Tibial nerve (tissue), 4 donors: ENCODE data around the gene WDFY3. TPM values are rescaled to one million over a fixed set of nuclear protein-coding genes. Genes with fewer than 3 reads are reported as not detected.

Experiments
- DNase-seq, 2 donors: peaks; one replicate each; pipeline ENCODE4 v3.0.0-alpha.2; 2019; ENCODE audit warnings: low spot score in 2 of 2
- H3K27ac ChIP-seq, 4 donors: fragments of 200-600 bp; sonication (generic) in 3 of 4; one replicate each; pipeline ENCODE4 v1.5.1; 2017 to 2019; ENCODE audit warnings: mild to moderate bottlenecking in 1 of 4
- H3K27me3 ChIP-seq, 2 donors: fragments of 200-600 bp; sonication (generic) in 1 of 2; one replicate each; pipeline versions ENCODE4 v1.5.1 to v1.6.0; 2017 to 2019
- H3K36me3 ChIP-seq, 3 donors: fragments of 200-600 bp; sonication (generic); one replicate each; pipeline ENCODE4 v1.5.1; 2018 to 2019
- H3K4me1 ChIP-seq, 4 donors: fragments of 200-600 bp; sonication (generic) in 3 of 4; one replicate each; pipeline ENCODE4 v1.5.1; 2017 to 2019
- H3K4me3 ChIP-seq, 4 donors: fragments of 200-600 bp; sonication (generic) in 3 of 4; one replicate each; pipeline ENCODE4 v1.5.1; 2017 to 2019; ENCODE audit warnings: mild to moderate bottlenecking in 1 of 4, moderate library complexity in 1 of 4
- H3K9me3 ChIP-seq, 4 donors: fragments of 200-600 bp; sonication (generic) in 3 of 4; one replicate each; pipeline ENCODE4 v1.5.1; 2017 to 2019
- CTCF ChIP-seq, 5 experiments: fragments of 200-600 bp in 3 of 5; fragments of 450-650 bp in 2 of 5; sonication (generic) in 3 of 5; IDR thresholded peaks; one replicate each; pipeline ENCODE4 v1.5.1; 2016 to 2019; ENCODE audit warnings: antibody characterized with exemption in 5 of 5, mild to moderate bottlenecking in 3 of 5, moderate library complexity in 2 of 5
- EP300 ChIP-seq, 2 donors: sonication (generic); formaldehyde crosslinking; IDR thresholded peaks; one replicate each; pipeline ENCODE4 v1.6.1; 2017; ENCODE audit warnings: antibody characterized with exemption in 2 of 2, mild to moderate bottlenecking in 1 of 2
- POLR2A ChIP-seq, 2 donors: fragments of 450-650 bp; IDR thresholded peaks; one replicate each; pipeline ENCODE4 v1.6.1; 2017; ENCODE audit warnings: antibody characterized with exemption in 2 of 2, mild to moderate bottlenecking in 2 of 2, moderate library complexity in 2 of 2
- WGBS, 2 donors: methylation state at CpG; one replicate each; pipeline ENCODE4 v1.1.5; 2018; 5-methylcytosine and 5-hydroxymethylcytosine counted together
- total RNA-seq, 4 donors: library from RNA; depleted of rRNA; stranded (reverse); fragments of >200 nt; gene quantifications; one replicate each; pipeline ENCODE4 v1.1.0, GENCODE V29; 2016

WDFY3 gene
- total RNA-seq, 4 donors from 2014 or later: 79.4 to 172 (median 116) TPM

- Histone ChIP-seq H3K4me1 (peaks cover 0 to 24% (median 0%) of the 10 kb centered on the region in 4 donors), H3K27ac (no peak overlapping the region), H3K36me3 (peaks cover 0 to 60% (median 2%) of the 10 kb centered on the region in 3 donors), H3K27me3 (no peaks in the 10 kb centered on the region), H3K9me3 (no peaks in the 10 kb centered on the region), H3K4me3 (no peak overlapping the region)
- TF ChIP-seq POLR2A (IDR thresholded peaks at IDR 0.05): no peak
- TF ChIP-seq CTCF (IDR thresholded peaks at IDR 0.05): no peak
- no peak for TF ChIP-seq EP300 (IDR thresholded peaks at IDR 0.05)
- DNase-seq: no peak
- 63 to 67% methylated on average over 1 of the region's 1 CpG for WGBS, 2 donors
These were observed 243.8 kb downstream of the WDFY3 start for GRCh38 chr4:84722720-84723119.

- peak in 1 of 2 donors; percentile 32 for DNase-seq
- Histone ChIP-seq H3K36me3 (peaks cover 0 to 82% (median 2%) of the 10 kb centered on the region in 3 donors), H3K27ac (peak overlapping the region in 1 of 4 donors; percentile 1), H3K4me3 (no peak overlapping the region), H3K4me1 (peaks cover 0 to 24% (median 0%) of the 10 kb centered on the region in 4 donors), H3K9me3 (no peaks in the 10 kb centered on the region), H3K27me3 (no peaks in the 10 kb centered on the region)
- TF ChIP-seq EP300 (IDR thresholded peaks at IDR 0.05) (peak in 1 of 2 donors; percentile 52), CTCF (IDR thresholded peaks at IDR 0.05) (no peak), POLR2A (IDR thresholded peaks at IDR 0.05) (no peak)
These were observed 247.4 kb downstream of the WDFY3 start for GRCh38 chr4:84719115-84719514.

GRCh38 chr4:84718699-84719098 lies 247.8 kb downstream of the WDFY3 start:
- no peak for TF ChIP-seq CTCF (IDR thresholded peaks at IDR 0.05)
- TF ChIP-seq EP300 (IDR thresholded peaks at IDR 0.05): no peak
- no peak for TF ChIP-seq POLR2A (IDR thresholded peaks at IDR 0.05)
- H3K36me3 ChIP-seq: peaks cover 0 to 82% (median 2%) of the 10 kb centered on the region in 3 donors
- no peak overlapping the region for H3K4me3 ChIP-seq
- H3K27me3 ChIP-seq: no peaks in the 10 kb centered on the region
- 92 to 98% methylated on average over 2 of the region's 2 CpGs for WGBS, 2 donors
- DNase-seq: no peak
- peak overlapping the region in 1 of 4 donors; percentile 1 for H3K27ac ChIP-seq
- no peaks in the 10 kb centered on the region for H3K9me3 ChIP-seq
- H3K4me1 ChIP-seq: peaks cover 0 to 24% (median 0%) of the 10 kb centered on the region in 4 donors

- WGBS, 2 donors: 89 to 90% methylated on average over 3 of the region's 3 CpGs
- H3K4me1 ChIP-seq: no peaks in the 10 kb centered on the region
- no peak for TF ChIP-seq CTCF (IDR thresholded peaks at IDR 0.05)
- TF ChIP-seq POLR2A (IDR thresholded peaks at IDR 0.05): no peak
- no peaks in the 10 kb centered on the region for H3K27me3 ChIP-seq
- H3K4me3 ChIP-seq: no peak overlapping the region
- H3K36me3 ChIP-seq: peaks cover 0 to 95% (median 3%) of the 10 kb centered on the region in 3 donors
- DNase-seq: no peak
- H3K27ac ChIP-seq: no peak overlapping the region
- no peaks in the 10 kb centered on the region for H3K9me3 ChIP-seq
These were observed 255.9 kb downstream of the WDFY3 start for GRCh38 chr4:84710548-84710947.

- no peaks in the 10 kb centered on the region for H3K4me1 ChIP-seq
- DNase-seq: no peak
- TF ChIP-seq EP300 (IDR thresholded peaks at IDR 0.05) (no peak), POLR2A (IDR thresholded peaks at IDR 0.05) (no peak), CTCF (IDR thresholded peaks at IDR 0.05) (no peak)
- H3K4me3 ChIP-seq: no peak overlapping the region
- H3K9me3 ChIP-seq: no peaks in the 10 kb centered on the region
- 95 to 97% methylated on average over 6 of the region's 6 CpGs for WGBS, 2 donors
- H3K27me3 ChIP-seq: no peaks in the 10 kb centered on the region
- peaks cover 0 to 93% (median 3%) of the 10 kb centered on the region in 3 donors for H3K36me3 ChIP-seq
- no peak overlapping the region for H3K27ac ChIP-seq
These were observed 257.9 kb downstream of the WDFY3 start for GRCh38 chr4:84708406-84709135.
